NCI-H82 (cell line): ENCODE measurements around the gene ACOX2.
A peak's percentile ranks its signal among the peaks of the same experiment; 100 is the strongest.

Experiments used
- DNase-seq: peaks from one replicate; lab custom pipeline; 2025; lab: John Stamatoyannopoulos, UW

ACOX2 gene

GRCh38 chr3:58471025-58471887 is 65.7 kb downstream of the ACOX2 start:
- DNase-seq, result peak; percentile 76

- no peak for DNase-seq
Measured at GRCh38 chr3:58470363-58471024, 66.5 kb downstream of the ACOX2 start.

GRCh38 chr3:58469096-58469495 is 67.9 kb downstream of the ACOX2 start:
- DNase-seq, result peak; percentile 79

GRCh38 chr3:58466899-58467563 is 70.0 kb downstream of the ACOX2 start:
- DNase-seq, result no peak

GRCh38 chr3:58464866-58465265 is 72.1 kb downstream of the ACOX2 start:
- peak; percentile 75 for DNase-seq

- DNase-seq, result no peak
Measured at GRCh38 chr3:58463942-58464271, 73.1 kb downstream of the ACOX2 start.

- DNase-seq, result peak; percentile 92
Measured at GRCh38 chr3:58463181-58463941, 73.6 kb downstream of the ACOX2 start.

- peak; percentile 51 for DNase-seq
Measured at GRCh38 chr3:58462829-58463180, 74.2 kb downstream of the ACOX2 start.

- no peak for DNase-seq
Measured at GRCh38 chr3:58459160-58459559, 77.8 kb downstream of the ACOX2 start.
